ENCODE measurements around the gene CDKL4.
"Not testable (repeated sequence)": the region's sequence is repeated elsewhere in the genome, so short reads cannot be mapped to it uniquely, and the experiment has no call there.

CDKL4 gene

DNA sequence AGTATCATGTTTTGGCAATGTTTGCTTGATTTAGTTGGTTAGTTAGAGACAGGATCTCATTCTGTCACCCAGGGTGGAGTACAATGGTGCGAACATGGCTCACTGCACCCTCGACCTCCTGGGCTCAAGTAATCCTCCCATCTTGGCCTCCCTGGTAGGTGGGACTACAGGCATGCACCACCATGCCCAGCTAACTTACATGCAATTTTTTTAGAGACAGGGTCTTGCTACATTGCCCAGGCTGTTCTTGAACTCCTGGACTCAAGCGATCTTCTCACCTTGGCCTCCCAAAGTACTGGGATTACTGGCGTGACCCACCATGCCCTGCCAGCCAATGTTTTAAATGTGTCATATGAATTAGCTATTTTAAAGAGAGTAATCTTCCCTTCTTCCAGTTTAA lies 16.3 kb upstream of the CDKL4 start:
- H3K4me3 ChIP-seq (ENCODE audit: low read depth, low read length), result no peak overlapping the region
- H3K4me1 ChIP-seq (ENCODE audit: control insufficient read depth, insufficient read depth, low read length), result no peaks in the 10 kb centered on the region
- H3K36me3 ChIP-seq (ENCODE audit: control insufficient read depth, insufficient read depth, low read length), result peaks cover 48% of the 10 kb centered on the region
- no peak overlapping the region for H3K9ac ChIP-seq (ENCODE audit: low read length)
- no peaks in the 10 kb centered on the region for H3K27me3 ChIP-seq (ENCODE audit: control insufficient read depth, insufficient read depth, low read length)
- H3K27ac ChIP-seq (ENCODE audit: low read depth, low read length), result no peak overlapping the region
- H3K9me3 ChIP-seq (ENCODE audit: control insufficient read depth, insufficient read depth, low read depth, low read length), result no peaks in the 10 kb centered on the region

DNA sequence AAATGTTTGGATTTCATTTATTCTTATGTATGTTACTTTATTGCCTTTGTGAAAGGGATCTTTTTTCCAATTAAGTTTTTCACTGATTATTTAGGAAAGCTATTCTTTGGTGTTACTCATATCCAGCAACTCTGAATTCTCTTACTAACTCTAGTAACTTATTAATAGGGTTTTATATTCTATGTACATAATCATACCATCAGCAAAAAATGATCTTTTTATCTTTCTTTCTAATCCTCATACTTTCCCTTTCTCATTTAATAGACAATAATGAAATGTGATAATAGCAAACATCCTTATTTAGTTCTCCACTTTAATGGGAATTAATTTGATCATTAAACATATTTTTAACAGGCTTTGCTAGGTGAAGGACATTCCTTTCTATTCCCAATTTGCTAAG lies 12.3 kb upstream of the CDKL4 start:
- Histone ChIP-seq H3K36me3 (ENCODE audit: control insufficient read depth, insufficient read depth, low read length) (peaks cover 69% of the 10 kb centered on the region), H3K27ac (ENCODE audit: low read depth, low read length) (no peak overlapping the region), H3K4me1 (ENCODE audit: control insufficient read depth, insufficient read depth, low read length) (peaks cover 3% of the 10 kb centered on the region; the same call in 1 of the 2 replicates), H3K27me3 (ENCODE audit: control insufficient read depth, insufficient read depth, low read length) (no peaks in the 10 kb centered on the region), H3K4me3 (ENCODE audit: low read depth, low read length) (no peak overlapping the region), H3K9ac (ENCODE audit: low read length) (no peak overlapping the region), H3K9me3 (ENCODE audit: control insufficient read depth, insufficient read depth, low read depth, low read length) (peaks cover 4% of the 10 kb centered on the region; the same call in 1 of the 2 replicates)

DNA sequence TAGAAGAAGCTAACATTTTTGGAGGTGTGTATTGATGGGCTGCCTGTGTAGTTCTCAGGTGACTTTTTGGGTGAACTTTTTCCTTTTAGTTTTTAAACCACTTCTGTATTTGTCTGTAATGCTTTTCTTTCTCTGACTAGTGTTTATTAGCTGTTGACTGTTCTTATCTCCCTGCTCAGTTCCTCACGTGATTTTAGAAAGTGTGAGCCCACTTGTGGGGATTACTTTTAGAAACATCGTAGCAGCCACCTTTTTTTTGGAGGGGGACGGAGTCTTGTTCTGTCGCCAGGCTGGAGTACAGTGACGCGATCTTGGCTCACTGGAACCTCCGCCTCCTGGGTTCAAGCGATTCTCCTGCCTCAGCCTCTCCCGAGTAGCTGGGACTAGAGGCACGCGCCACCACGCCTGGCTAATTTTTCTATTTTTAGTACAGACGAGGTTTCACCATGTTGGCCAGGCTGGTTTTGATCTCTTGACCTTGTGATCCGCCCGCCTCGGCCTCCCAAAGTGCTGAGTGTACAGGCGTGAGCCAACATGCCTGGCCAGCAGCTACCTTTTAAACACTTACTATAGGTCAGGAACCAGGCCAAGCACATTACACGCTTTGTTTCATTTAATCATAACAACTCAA lies 9.2 kb upstream of the CDKL4 start:
- peaks cover 69% of the 10 kb centered on the region for H3K36me3 ChIP-seq (ENCODE audit: control insufficient read depth, insufficient read depth, low read length)
- H3K9ac ChIP-seq (ENCODE audit: low read length), result no peak overlapping the region
- H3K27me3 ChIP-seq (ENCODE audit: control insufficient read depth, insufficient read depth, low read length), result no peaks in the 10 kb centered on the region
- H3K9me3 ChIP-seq (ENCODE audit: control insufficient read depth, insufficient read depth, low read depth, low read length), result peaks cover 6% of the 10 kb centered on the region; the same call in 1 of the 2 replicates
- H3K4me3 ChIP-seq (ENCODE audit: low read depth, low read length), result no peak overlapping the region
- H3K4me1 ChIP-seq (ENCODE audit: control insufficient read depth, insufficient read depth, low read length), result peaks cover 3% of the 10 kb centered on the region; the same call in 1 of the 2 replicates
- no peak overlapping the region for H3K27ac ChIP-seq (ENCODE audit: low read depth, low read length)

DNA sequence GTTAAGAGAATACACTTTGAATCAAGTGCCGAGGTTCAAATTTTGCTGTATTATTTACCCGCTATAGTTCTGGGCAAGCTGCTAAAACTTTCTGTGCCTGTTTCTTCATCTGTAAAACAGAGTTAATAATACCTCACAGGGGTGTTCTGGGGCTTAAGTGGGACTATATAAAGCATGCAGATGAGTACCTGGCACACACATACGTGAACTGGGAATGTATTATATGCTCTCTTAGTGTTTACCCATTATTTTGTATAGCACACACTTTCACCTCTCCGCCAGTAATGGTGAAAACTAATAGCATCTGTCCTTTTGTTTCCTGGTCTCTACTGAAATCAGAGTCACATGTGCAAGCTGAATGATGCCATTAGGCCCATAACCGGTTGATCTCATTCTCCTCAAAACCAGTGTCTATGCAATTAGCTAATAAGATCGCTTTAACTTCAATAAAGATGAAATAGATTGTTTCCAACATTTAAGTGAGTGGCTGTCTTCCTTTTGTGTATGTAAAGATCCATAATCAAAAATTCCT lies 3.8 kb upstream of the CDKL4 start:
- Histone ChIP-seq H3K4me1 (ENCODE audit: control insufficient read depth, insufficient read depth, low read length) (peaks cover 3% of the 10 kb centered on the region; the same call in 1 of the 2 replicates), H3K9ac (ENCODE audit: low read length) (no peak overlapping the region), H3K9me3 (ENCODE audit: control insufficient read depth, insufficient read depth, low read depth, low read length) (peaks cover 13% of the 10 kb centered on the region; the same call in 1 of the 2 replicates), H3K27me3 (ENCODE audit: control insufficient read depth, insufficient read depth, low read length) (no peaks in the 10 kb centered on the region), H3K4me3 (ENCODE audit: low read depth, low read length) (no peak overlapping the region), H3K36me3 (ENCODE audit: control insufficient read depth, insufficient read depth, low read length) (peaks cover 38% of the 10 kb centered on the region), H3K27ac (ENCODE audit: low read depth, low read length) (no peak overlapping the region)

DNA sequence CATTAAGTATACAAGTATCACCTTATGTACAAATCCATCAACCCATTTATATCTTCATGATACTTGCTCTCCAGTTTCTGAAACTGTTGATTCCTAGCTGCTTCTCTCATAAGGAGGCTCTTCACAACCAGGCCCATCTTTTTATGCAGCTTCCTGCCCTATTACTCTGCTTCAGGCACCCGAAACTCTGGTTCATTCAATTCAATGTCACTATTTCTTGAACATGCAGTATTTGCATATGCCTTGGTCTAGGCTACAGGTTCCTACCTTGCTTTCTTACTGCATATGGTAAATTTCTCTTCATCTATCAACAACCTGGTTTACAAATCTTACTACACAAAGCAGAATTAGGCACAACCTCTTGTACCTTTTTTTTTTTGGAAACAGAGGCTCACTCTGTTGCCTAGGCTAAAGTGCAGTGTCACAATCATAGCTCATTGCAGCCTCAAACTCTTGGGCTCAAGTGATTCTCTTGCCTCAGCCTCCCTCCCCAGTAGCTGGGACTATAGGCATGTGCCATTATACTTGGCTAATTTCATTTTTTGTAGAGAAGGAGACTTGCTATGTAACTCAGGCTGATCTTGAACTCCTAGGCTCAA lies 2.7 kb upstream of the CDKL4 start:
- Histone ChIP-seq H3K9ac (ENCODE audit: low read length) (no peak overlapping the region), H3K9me3 (ENCODE audit: control insufficient read depth, insufficient read depth, low read depth, low read length) (peaks cover 13% of the 10 kb centered on the region; the same call in 1 of the 2 replicates), H3K4me1 (ENCODE audit: control insufficient read depth, insufficient read depth, low read length) (peaks cover 9% of the 10 kb centered on the region), H3K27me3 (ENCODE audit: control insufficient read depth, insufficient read depth, low read length) (no peaks in the 10 kb centered on the region), H3K4me3 (ENCODE audit: low read depth, low read length) (no peak overlapping the region), H3K27ac (ENCODE audit: low read depth, low read length) (no peak overlapping the region), H3K36me3 (ENCODE audit: control insufficient read depth, insufficient read depth, low read length) (peaks cover 27% of the 10 kb centered on the region)

DNA sequence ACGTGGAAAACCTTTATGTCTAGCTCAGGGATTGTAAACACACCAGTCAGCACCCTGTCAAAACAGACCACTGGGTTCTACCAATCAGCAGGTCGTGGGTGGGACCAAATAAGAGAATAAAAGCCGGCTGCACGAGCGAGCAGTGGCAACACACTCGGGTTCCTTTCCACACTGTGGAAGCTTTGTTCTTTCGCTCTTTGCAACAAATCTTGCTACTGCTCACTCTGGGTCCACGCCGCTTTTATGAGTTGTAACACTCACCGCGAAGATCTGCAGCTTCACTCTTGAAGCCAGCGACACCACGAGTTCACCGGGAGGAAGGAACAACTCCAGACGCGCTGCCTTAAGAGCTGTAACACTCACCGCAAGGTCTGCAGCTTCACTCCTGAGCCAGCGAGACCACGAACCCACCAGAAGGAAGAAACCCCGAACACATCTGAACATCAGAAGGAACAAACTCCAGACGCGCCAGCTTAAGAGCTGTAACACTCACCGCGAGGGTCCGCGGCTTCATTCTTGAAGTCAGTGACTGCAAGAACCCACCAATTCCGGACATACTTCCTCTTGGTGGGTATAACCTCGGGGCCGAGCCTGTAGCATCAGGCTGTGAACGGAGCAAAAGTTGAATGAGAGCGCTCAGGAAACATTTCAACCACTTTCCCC lies 1.3 kb upstream of the CDKL4 start:
- not testable (repeated sequence) for H3K4me3 ChIP-seq (ENCODE audit: low read depth, low read length); H3K27ac ChIP-seq (ENCODE audit: low read depth, low read length); H3K9me3 ChIP-seq (ENCODE audit: control insufficient read depth, insufficient read depth, low read depth, low read length)

DNA sequence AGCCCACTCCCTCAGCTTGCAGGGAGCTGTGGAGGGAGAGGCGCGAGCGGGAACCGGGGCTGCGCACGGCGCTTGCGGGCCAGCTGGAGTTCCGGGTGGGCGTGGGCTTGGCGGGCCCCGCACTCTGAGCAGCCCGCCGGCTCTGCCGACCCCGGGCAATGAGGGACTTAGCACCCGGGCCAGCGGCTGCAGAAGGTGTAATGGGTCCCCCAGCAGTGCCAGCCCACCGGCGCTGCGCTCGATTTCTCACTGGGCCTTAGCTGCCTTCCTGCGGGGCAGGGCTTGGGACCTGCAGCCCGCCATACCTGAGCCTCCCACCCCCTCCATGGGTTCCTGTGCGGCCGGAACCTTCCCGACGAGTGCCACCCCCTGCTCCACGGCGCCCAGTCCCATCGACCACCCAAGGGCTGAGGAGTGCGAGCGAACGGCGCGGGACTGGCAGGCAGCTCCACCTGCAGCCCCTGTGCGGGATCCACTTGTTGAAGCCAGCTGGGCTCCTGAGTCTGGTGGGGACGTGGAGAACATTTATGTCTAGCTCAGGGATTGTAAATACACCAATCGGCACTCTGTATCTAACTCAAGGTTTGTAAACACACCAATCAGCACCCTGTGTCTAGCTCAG lies 582 bp upstream of the CDKL4 start:
- H3K36me3 ChIP-seq (ENCODE audit: control insufficient read depth, insufficient read depth, low read length); H3K4me3 ChIP-seq (ENCODE audit: low read depth, low read length); H3K9me3 ChIP-seq (ENCODE audit: control insufficient read depth, insufficient read depth, low read depth, low read length); H3K27me3 ChIP-seq (ENCODE audit: control insufficient read depth, insufficient read depth, low read length); H3K9ac ChIP-seq (ENCODE audit: low read length); H3K4me1 ChIP-seq (ENCODE audit: control insufficient read depth, insufficient read depth, low read length); H3K27ac ChIP-seq (ENCODE audit: low read depth, low read length): not testable (repeated sequence)

More for the DNA sequence above, 1.3 kb upstream of the CDKL4 start:
- not testable (repeated sequence) for H3K9ac ChIP-seq (ENCODE audit: low read length); H3K4me1 ChIP-seq (ENCODE audit: control insufficient read depth, insufficient read depth, low read length); H3K27me3 ChIP-seq (ENCODE audit: control insufficient read depth, insufficient read depth, low read length)
- peaks cover 15% of the 10 kb centered on the region; the same call in 1 of the 2 replicates for H3K36me3 ChIP-seq (ENCODE audit: control insufficient read depth, insufficient read depth, low read length)

DNA sequence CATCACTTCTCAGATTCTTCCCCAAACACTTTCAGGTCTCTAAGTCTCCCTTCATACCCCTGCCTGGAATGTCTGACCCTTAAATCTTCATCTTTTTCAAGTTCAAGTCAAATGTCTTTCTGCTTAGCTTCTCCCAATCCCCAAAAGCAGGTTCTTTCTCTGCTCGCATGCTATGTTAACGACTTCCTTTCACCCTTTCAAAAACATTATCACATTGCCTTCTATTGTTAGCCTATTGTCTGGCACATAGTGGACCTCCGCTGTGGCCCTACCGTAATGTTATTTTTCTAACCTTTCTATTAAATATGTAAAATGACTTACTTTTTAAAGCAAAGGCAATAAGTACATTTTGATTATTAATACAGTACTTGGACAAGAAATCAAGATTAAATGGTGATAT lies 2.2 kb downstream of the CDKL4 start:
- Histone ChIP-seq H3K4me3 (ENCODE audit: low read depth, low read length) (no peak overlapping the region), H3K9me3 (ENCODE audit: control insufficient read depth, insufficient read depth, low read depth, low read length) (peaks cover 6% of the 10 kb centered on the region; the same call in 1 of the 2 replicates), H3K9ac (ENCODE audit: low read length) (no peak overlapping the region), H3K27ac (ENCODE audit: low read depth, low read length) (no peak overlapping the region), H3K27me3 (ENCODE audit: control insufficient read depth, insufficient read depth, low read length) (no peaks in the 10 kb centered on the region), H3K4me1 (ENCODE audit: control insufficient read depth, insufficient read depth, low read length) (peaks cover 10% of the 10 kb centered on the region; the same call in 1 of the 2 replicates), H3K36me3 (ENCODE audit: control insufficient read depth, insufficient read depth, low read length) (no peaks in the 10 kb centered on the region)

DNA sequence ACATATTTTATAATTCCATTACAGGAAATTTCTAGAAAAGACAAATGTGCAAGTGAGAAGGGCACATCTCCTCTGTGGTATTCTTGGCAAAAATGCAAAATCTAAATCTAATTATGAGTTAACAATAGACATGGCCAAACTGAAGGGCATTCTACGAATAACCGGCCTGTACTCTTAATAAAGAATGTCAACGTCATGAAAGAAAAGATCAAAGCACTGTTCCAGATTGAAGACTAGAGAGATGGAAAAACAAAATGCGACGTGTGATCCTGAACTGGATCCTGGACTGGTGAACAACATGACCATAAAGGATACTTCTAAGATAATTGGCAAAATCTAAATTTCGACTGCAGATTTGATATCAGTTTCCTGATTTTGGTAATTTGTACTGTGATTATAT lies 3.0 kb downstream of the CDKL4 start:
- Histone ChIP-seq H3K4me1 (ENCODE audit: control insufficient read depth, insufficient read depth, low read length) (peaks cover 10% of the 10 kb centered on the region; the same call in 1 of the 2 replicates), H3K27ac (ENCODE audit: low read depth, low read length) (no peak overlapping the region), H3K27me3 (ENCODE audit: control insufficient read depth, insufficient read depth, low read length) (no peaks in the 10 kb centered on the region), H3K36me3 (ENCODE audit: control insufficient read depth, insufficient read depth, low read length) (no peaks in the 10 kb centered on the region), H3K9me3 (ENCODE audit: control insufficient read depth, insufficient read depth, low read depth, low read length) (peaks cover 11% of the 10 kb centered on the region; the same call in 1 of the 2 replicates), H3K9ac (ENCODE audit: low read length) (no peak overlapping the region), H3K4me3 (ENCODE audit: low read depth, low read length) (no peak overlapping the region)

DNA sequence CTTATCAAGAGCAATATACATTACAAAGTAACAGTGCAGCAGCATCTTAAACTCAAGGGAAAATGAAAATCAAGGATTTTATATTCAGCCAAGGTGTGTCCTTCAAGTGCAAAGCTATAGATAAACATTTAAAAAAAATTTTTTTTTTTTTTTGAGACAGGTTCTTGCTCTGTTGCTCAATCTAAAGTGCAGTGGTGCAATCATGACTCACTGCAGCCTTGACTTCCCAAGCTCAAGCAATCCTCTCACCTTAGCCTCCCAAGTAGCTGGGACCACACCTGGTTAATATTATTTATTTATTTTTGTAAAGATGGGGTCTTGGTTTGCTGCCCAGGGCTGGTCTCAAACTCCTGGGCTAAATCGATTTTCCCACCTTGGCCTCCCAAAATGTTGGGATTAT lies 9.0 kb downstream of the CDKL4 start:
- no peaks in the 10 kb centered on the region for H3K36me3 ChIP-seq (ENCODE audit: control insufficient read depth, insufficient read depth, low read length)
- H3K27me3 ChIP-seq (ENCODE audit: control insufficient read depth, insufficient read depth, low read length), result no peaks in the 10 kb centered on the region
- no peak overlapping the region for H3K4me3 ChIP-seq (ENCODE audit: low read depth, low read length)
- H3K9ac ChIP-seq (ENCODE audit: low read length), result no peak overlapping the region
- H3K27ac ChIP-seq (ENCODE audit: low read depth, low read length), result no peak overlapping the region
- H3K4me1 ChIP-seq (ENCODE audit: control insufficient read depth, insufficient read depth, low read length), result peaks cover under 1% of the 10 kb centered on the region; the same call in 1 of the 2 replicates
- 0 out of 2 replicates have a peak, but pooled peaks cover 5% of the 10 kb centered on the region for H3K9me3 ChIP-seq (ENCODE audit: control insufficient read depth, insufficient read depth, low read depth, low read length)
